Left ventricle myocardium inferior (tissue), 1 donor: ENCODE measurements around the gene POFUT2. TPM values are rescaled to one million over a fixed set of nuclear protein-coding genes. Genes with fewer than 3 reads are reported as not detected.
A peak's percentile ranks its signal among the peaks of the same experiment; 100 is the strongest.

Experiments used
- DNase-seq: peaks from one replicate; pipeline ENCODE4 v3.0.0-alpha.2; 2020
- H3K27ac ChIP-seq: fragments of 200-600 bp; replicated peaks from 2 replicates; pipeline ENCODE4 v1.8.0; 2021
- H3K27me3 ChIP-seq: fragments of 200-600 bp; 2 replicates; pipeline ENCODE4 v1.8.0; 2021; ENCODE audit warnings: low read depth
- H3K36me3 ChIP-seq: fragments of 200-600 bp; 2 replicates; pipeline ENCODE4 v1.8.0; 2021
- H3K4me1 ChIP-seq: fragments of 200-600 bp; 2 replicates; pipeline ENCODE4 v1.8.0; 2021
- H3K4me3 ChIP-seq: fragments of 200-600 bp; 2 replicates; pipeline ENCODE4 v1.8.0; 2021; ENCODE audit warnings: mild to moderate bottlenecking, moderate library complexity
- H3K9me3 ChIP-seq: fragments of 200-600 bp; replicated peaks from 2 replicates; pipeline ENCODE4 v1.8.0; 2021
- intact Hi-C: fragments of 100-400 bp; cut with micrococcal nuclease; formaldehyde crosslinking; loops from one replicate; pipeline ENCODE4 v1.11.0; 2022
- total RNA-seq: library from RNA; stranded (reverse); fragmentation: NEBNext Ultra II Directional; extraction: Animal tissue kit (Norgen Biotek cat#: 25700); gene quantifications from one replicate; pipeline ENCODE4 v1.2.1, GENCODE V29; 2021
- TF ChIP-seq, protein P1 (sequence below): fragments of 200-600 bp; IDR thresholded peaks from 2 replicates; pipeline ENCODE4 v1.8.0; 2021; ENCODE audit warnings: antibody characterized with exemption, mild to moderate bottlenecking, borderline replicate concordance
- donor health status: DM: no; HTN: yes; CAD: no; lungs with severe emphysema.

POFUT2 gene
- total RNA-seq, 1 donor from 2014 or later = 20.9 TPM

DNA sequence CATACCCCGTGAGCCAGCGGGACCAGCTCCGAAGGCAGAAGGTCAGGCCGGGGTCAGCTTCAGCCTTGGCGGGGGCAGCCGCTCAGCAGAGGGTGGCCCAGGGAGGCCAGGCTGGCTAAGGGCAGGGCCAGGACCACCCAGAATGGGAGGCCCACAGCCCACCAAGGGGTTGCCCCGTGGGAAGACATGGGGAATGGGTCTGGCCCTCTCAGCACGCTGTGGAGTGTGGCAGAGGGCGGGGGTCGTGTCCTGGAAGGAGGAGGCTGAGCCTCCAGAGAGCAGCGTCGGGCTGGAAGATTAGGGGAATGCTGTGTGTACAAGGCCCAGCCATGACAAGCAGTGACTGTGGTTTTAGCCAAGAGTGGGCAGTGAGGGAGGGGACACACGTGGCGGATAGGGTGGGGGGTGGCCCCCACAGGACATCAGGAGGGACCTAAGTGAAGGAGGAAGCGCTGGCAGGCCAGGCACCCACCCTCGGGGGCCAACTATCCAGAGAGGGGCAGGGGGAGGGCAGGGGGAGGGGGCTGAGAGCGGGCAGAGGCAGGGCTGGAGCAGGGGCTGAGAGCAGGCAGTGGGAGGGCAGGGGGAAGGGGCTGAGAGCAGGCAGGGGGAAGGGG is 43.9 kb upstream of the POFUT2 start:
- no peaks in the 10 kb centered on the region for H3K36me3 ChIP-seq
- no peak overlapping the region for H3K4me3 ChIP-seq
- intact Hi-C loops = no loop called here
- H3K9me3 ChIP-seq = no peaks in the 10 kb centered on the region
- peak; percentile 9 for DNase-seq
- TF ChIP-seq, protein P1, sequence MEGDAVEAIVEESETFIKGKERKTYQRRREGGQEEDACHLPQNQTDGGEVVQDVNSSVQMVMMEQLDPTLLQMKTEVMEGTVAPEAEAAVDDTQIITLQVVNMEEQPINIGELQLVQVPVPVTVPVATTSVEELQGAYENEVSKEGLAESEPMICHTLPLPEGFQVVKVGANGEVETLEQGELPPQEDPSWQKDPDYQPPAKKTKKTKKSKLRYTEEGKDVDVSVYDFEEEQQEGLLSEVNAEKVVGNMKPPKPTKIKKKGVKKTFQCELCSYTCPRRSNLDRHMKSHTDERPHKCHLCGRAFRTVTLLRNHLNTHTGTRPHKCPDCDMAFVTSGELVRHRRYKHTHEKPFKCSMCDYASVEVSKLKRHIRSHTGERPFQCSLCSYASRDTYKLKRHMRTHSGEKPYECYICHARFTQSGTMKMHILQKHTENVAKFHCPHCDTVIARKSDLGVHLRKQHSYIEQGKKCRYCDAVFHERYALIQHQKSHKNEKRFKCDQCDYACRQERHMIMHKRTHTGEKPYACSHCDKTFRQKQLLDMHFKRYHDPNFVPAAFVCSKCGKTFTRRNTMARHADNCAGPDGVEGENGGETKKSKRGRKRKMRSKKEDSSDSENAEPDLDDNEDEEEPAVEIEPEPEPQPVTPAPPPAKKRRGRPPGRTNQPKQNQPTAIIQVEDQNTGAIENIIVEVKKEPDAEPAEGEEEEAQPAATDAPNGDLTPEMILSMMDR = no peak
- no peak overlapping the region for H3K27ac ChIP-seq
- H3K4me1 ChIP-seq = peaks cover 12% of the 10 kb centered on the region
- H3K27me3 ChIP-seq = no peaks in the 10 kb centered on the region

GRCh38 chr21:45330851-45331261 is 43.2 kb upstream of the POFUT2 start:
- intact Hi-C loops = no loop called here
- Histone ChIP-seq H3K4me3 (no peak overlapping the region), H3K27me3 (no peaks in the 10 kb centered on the region), H3K36me3 (no peaks in the 10 kb centered on the region), H3K9me3 (no peaks in the 10 kb centered on the region), H3K27ac (no peak overlapping the region), H3K4me1 (peaks cover 5% of the 10 kb centered on the region)
- TF ChIP-seq, protein P1 = no peak
- peak; percentile 11 for DNase-seq

- intact Hi-C loops = no loop called here
- no peak overlapping the region for H3K4me3 ChIP-seq
These were observed 42.5 kb upstream of the POFUT2 start for GRCh38 chr21:45330075-45330781.

GRCh38 chr21:45329261-45330074 is 41.8 kb upstream of the POFUT2 start:
- DNase-seq = peak; percentile 11
- Histone ChIP-seq H3K27ac (no peak overlapping the region), H3K4me1 (peaks cover 13% of the 10 kb centered on the region), H3K27me3 (no peaks in the 10 kb centered on the region), H3K4me3 (no peak overlapping the region), H3K36me3 (no peaks in the 10 kb centered on the region), H3K9me3 (no peaks in the 10 kb centered on the region)
- intact Hi-C loops = no loop called here
- TF ChIP-seq, protein P1 = no peak

More at GRCh38 chr21:45330075-45330781, 42.5 kb upstream of the POFUT2 start:
- peak; percentile 12 for DNase-seq
- H3K36me3 ChIP-seq = no peaks in the 10 kb centered on the region
- no peak overlapping the region for H3K27ac ChIP-seq
- H3K27me3 ChIP-seq = no peaks in the 10 kb centered on the region
- peaks cover 5% of the 10 kb centered on the region for H3K4me1 ChIP-seq
- TF ChIP-seq, protein P1 = no peak
- no peaks in the 10 kb centered on the region for H3K9me3 ChIP-seq

GRCh38 chr21:45328198-45329091 is 40.8 kb upstream of the POFUT2 start:
- H3K27me3 ChIP-seq = no peaks in the 10 kb centered on the region
- H3K27ac ChIP-seq = no peak overlapping the region
- H3K36me3 ChIP-seq = no peaks in the 10 kb centered on the region
- peak; percentile 13 for DNase-seq
- intact Hi-C loops = no loop called here
- no peaks in the 10 kb centered on the region for H3K9me3 ChIP-seq
- peaks cover 23% of the 10 kb centered on the region for H3K4me1 ChIP-seq
- no peak overlapping the region for H3K4me3 ChIP-seq
- TF ChIP-seq, protein P1 = no peak
